T-cell (primary cell): ENCODE results near the gene FRRS1L. TPM values are rescaled to one million over a fixed set of nuclear protein-coding genes. Genes with fewer than 3 reads are reported as not detected.

Experiments used
- ATAC-seq, 4 experiments: fragments of 200-7000 bp in 3 of 4; fragments of 150-1000 bp in 1 of 4; cut with Tn5 transposase; replicated peaks in 1 of 4; 1 replicate in 3 of 4; 2 replicates in 1 of 4; pipeline ENCODE4 v1.10.0; 2021; ENCODE audit warnings: moderate library complexity in 3 of 4, mild to moderate bottlenecking in 2 of 4, moderate number of reproducible peaks in 1 of 4
- CTCF ChIA-PET, 2 donors: fragments of 300-600 bp; sonication (Branson Sonifier 250); formaldehyde crosslinking; loops; one replicate each; lab custom pipeline; 2022; ENCODE audit warnings: antibody characterized with exemption in 2 of 2; lab: Charles Lee
- POLR2A ChIA-PET, 2 donors: fragments of 300-600 bp; sonication (Branson Sonifier 250); formaldehyde crosslinking; loops; one replicate each; lab custom pipeline; 2022; ENCODE audit warnings: antibody characterized with exemption in 2 of 2; lab: Charles Lee
- DNase-seq, 35 experiments: peaks; one replicate each; pipeline versions ENCODE4 v3.0.0 to v3.0.0-alpha.2; 2013 to 2023
- H3K27ac ChIP-seq: one replicate; pipeline ENCODE4 v1.5.1; 2013; ENCODE audit warnings: low read length
- H3K27me3 ChIP-seq, 2 experiments: replicated peaks in 1 of 2; 1 replicate in 1 of 2; 2 replicates in 1 of 2; pipeline versions ENCODE4 v1.6.1 to v1.7.0; 2013; ENCODE audit warnings: low read length in 1 of 2, mixed read lengths in 1 of 2; ENCODE audit not compliant: control insufficient read depth in 2 of 2, insufficient read depth in 2 of 2; ENCODE audit errors: extremely low read depth in 1 of 2
- H3K36me3 ChIP-seq, 2 donors: 1 replicate in 1 of 2; 2 replicates in 1 of 2; pipeline versions ENCODE4 v1.6.1 to v1.7.0; 2013; ENCODE audit warnings: low read length in 1 of 2; ENCODE audit not compliant: control insufficient read depth in 2 of 2, insufficient read depth in 1 of 2; ENCODE audit errors: extremely low read depth in 1 of 2
- H3K4me1 ChIP-seq, 2 experiments: 1 replicate in 1 of 2; 2 replicates in 1 of 2; pipeline versions ENCODE4 v1.6.1 to v1.7.0; 2013; ENCODE audit warnings: low read length in 2 of 2, mixed read lengths in 1 of 2; ENCODE audit not compliant: insufficient read depth in 2 of 2, control insufficient read depth in 1 of 2; ENCODE audit errors: extremely low read depth in 1 of 2
- H3K4me3 ChIP-seq, 2 donors: 1 replicate in 1 of 2; 2 replicates in 1 of 2; pipeline versions ENCODE4 v1.5.1 to v1.7.0; 2013; ENCODE audit warnings: mild to moderate bottlenecking in 2 of 2, low read length in 1 of 2, moderate library complexity in 1 of 2; ENCODE audit not compliant: control insufficient read depth in 1 of 2; ENCODE audit errors: extremely low read depth in 1 of 2
- H3K9me3 ChIP-seq: 2 replicates; pipeline ENCODE4 v1.7.0; 2013
- H3K27ac Mint-ChIP-seq, 2 donors: one replicate each; pipeline ENCODE4 v1.8.0; 2020 to 2021; ENCODE audit warnings: mild to moderate bottlenecking in 2 of 2, mixed read lengths in 2 of 2
- H3K27me3 Mint-ChIP-seq, 2 donors: one replicate each; pipeline ENCODE4 v1.8.0; 2021 to 2022; ENCODE audit warnings: mixed read lengths in 2 of 2
- H3K36me3 Mint-ChIP-seq: one replicate; pipeline ENCODE4 v1.8.0; 2021; ENCODE audit warnings: mixed read lengths
- H3K4me1 Mint-ChIP-seq, 3 donors: one replicate each; pipeline ENCODE4 v1.8.0; 2020 to 2022; ENCODE audit warnings: mixed read lengths in 3 of 3, mild to moderate bottlenecking in 1 of 3
- H3K4me3 Mint-ChIP-seq, 3 donors: one replicate each; pipeline ENCODE4 v1.8.0; 2020 to 2022; ENCODE audit warnings: mild to moderate bottlenecking in 3 of 3, mixed read lengths in 3 of 3, moderate library complexity in 3 of 3
- H3K9me3 Mint-ChIP-seq, 3 donors: one replicate each; pipeline ENCODE4 v1.8.0; 2020 to 2022; ENCODE audit warnings: mixed read lengths in 3 of 3
- WGBS: methylation state at CpG from one replicate; pipeline ENCODE4 v1.1.5; 2013; ENCODE audit warnings: missing lambda C conversion rate; ENCODE audit not compliant: insufficient coverage; 5-methylcytosine and 5-hydroxymethylcytosine counted together
- total RNA-seq, 35 experiments: library from RNA in 6 of 35; stranded (reverse) in 6 of 35; fragments of 120-200 nt in 1 of 35; gene quantifications; one replicate each; pipeline versions ENCODE4 v1.2.1 to v1.2.4 and lab custom pipeline; 2013 to 2026

FRRS1L gene
- total RNA-seq, 5 donors from 2014 or later (not counting 1 experiment from before 2014, with no cell fraction given) = 0.03 TPM; not detected in 4

DNA sequence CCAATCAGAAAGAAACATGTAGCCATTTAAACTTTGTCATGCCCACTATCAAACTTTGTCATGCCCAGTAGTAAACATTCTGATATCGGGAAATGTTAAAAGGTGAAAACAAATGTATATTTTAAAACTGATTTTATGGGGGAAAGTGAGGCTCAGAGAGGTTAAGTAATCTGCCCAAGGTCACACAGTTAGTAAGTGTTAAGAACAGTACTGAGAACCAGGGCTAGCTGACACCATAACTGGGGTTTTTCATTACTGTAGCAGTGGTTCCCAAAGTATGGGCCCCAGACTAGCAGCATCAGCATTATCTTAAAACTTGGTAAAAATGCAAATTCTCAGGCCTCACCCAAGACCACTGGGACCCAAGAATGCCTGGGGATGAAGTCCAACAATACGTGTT lies 9.9 kb upstream of the FRRS1L start:
- ATAC-seq (no peak), DNase-seq (no peak)
- ChIA-PET CTCF (no interaction called here), POLR2A (no interaction called here)
- Mint-ChIP-seq H3K9me3 (no peaks in the 10 kb centered on the region), H3K36me3 (no peaks in the 10 kb centered on the region), H3K27ac (no peak overlapping the region), H3K4me1 (peaks cover 11 to 17% (median 12%) of the 10 kb centered on the region in 3 donors), H3K4me3 (no peak overlapping the region), H3K27me3 (peaks cover 2 to 5% of the 10 kb centered on the region in 2 donors)
- WGBS = no CpG with 5 or more reads among the region's 2 CpGs
- no peak overlapping the region for H3K27ac ChIP-seq
- H3K9me3 ChIP-seq = no peaks in the 10 kb centered on the region
- H3K4me1 ChIP-seq = peaks cover 6 to 13% of the 10 kb centered on the region in 2 experiments
- no peak overlapping the region for H3K4me3 ChIP-seq
- peaks cover 0 to 7% of the 10 kb centered on the region in 2 experiments for H3K27me3 ChIP-seq
- H3K36me3 ChIP-seq = no peaks in the 10 kb centered on the region

DNA sequence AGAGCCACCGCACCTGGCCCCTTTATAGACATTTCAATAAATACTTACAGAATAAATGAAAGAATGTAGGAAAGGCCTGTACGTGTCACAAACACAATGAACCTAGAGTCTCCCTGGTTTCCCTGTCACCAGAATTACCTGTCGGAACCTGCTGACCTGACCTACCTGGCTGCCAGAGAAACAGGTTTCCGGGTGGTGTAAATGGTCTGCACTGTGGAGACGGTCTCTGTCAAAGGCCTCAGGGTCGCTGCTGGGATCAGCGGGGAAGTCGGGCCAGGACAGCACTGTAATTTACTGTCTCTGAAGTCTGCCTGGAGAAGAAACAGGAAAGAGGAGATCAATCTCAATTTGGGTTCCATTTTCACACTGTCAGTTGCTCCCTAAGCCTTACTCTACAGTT lies 9.3 kb upstream of the FRRS1L start:
- no peak overlapping the region for H3K27ac ChIP-seq
- Mint-ChIP-seq H3K4me1 (peaks cover 8 to 12% (median 9%) of the 10 kb centered on the region in 3 donors), H3K4me3 (no peak overlapping the region), H3K27ac (no peak overlapping the region), H3K9me3 (no peaks in the 10 kb centered on the region), H3K36me3 (no peaks in the 10 kb centered on the region), H3K27me3 (peaks cover 6 to 7% of the 10 kb centered on the region in 2 donors)
- ATAC-seq (no peak), DNase-seq (no peak)
- peaks cover 0 to 7% of the 10 kb centered on the region in 2 experiments for H3K27me3 ChIP-seq
- H3K9me3 ChIP-seq = no peaks in the 10 kb centered on the region
- no peak overlapping the region for H3K4me3 ChIP-seq
- ChIA-PET POLR2A (no interaction called here), CTCF (no interaction called here)
- no peaks in the 10 kb centered on the region for H3K36me3 ChIP-seq
- H3K4me1 ChIP-seq = peaks cover 4 to 12% of the 10 kb centered on the region in 2 experiments
- WGBS = 80% methylated on average over 1 of the region's 8 CpGs

GRCh38 chr9:109172935-109173334 lies 5.9 kb upstream of the FRRS1L start:
- POLR2A ChIA-PET = no interaction called here

GRCh38 chr9:109171926-109172325 lies 4.9 kb upstream of the FRRS1L start:
- no peak overlapping the region for H3K4me3 Mint-ChIP-seq
- 52% methylated on average over 3 of the region's 3 CpGs for WGBS
- H3K9me3 ChIP-seq = no peaks in the 10 kb centered on the region

More at GRCh38 chr9:109172935-109173334, 5.9 kb upstream of the FRRS1L start:
- no peaks in the 10 kb centered on the region for H3K4me1 ChIP-seq
- CTCF ChIA-PET = no interaction called here
- H3K4me3 ChIP-seq = no peak overlapping the region
- H3K27me3 ChIP-seq = peaks cover 0 to 7% of the 10 kb centered on the region in 2 experiments
- no CpG with 5 or more reads among the region's 1 CpG for WGBS
- Mint-ChIP-seq H3K9me3 (no peaks in the 10 kb centered on the region), H3K4me3 (no peak overlapping the region), H3K27me3 (peaks cover 32 to 33% of the 10 kb centered on the region in 2 donors), H3K36me3 (no peaks in the 10 kb centered on the region), H3K4me1 (no peaks in the 10 kb centered on the region), H3K27ac (no peak overlapping the region)
- H3K36me3 ChIP-seq = no peaks in the 10 kb centered on the region
- no peak overlapping the region for H3K27ac ChIP-seq
- no peaks in the 10 kb centered on the region for H3K9me3 ChIP-seq
- no peak for DNase-seq
- ATAC-seq = no peak

GRCh38 chr9:109168170-109168569 lies 1.1 kb upstream of the FRRS1L start:
- H3K4me1 ChIP-seq = peaks cover 0 to 2% of the 10 kb centered on the region in 2 experiments
- no peaks in the 10 kb centered on the region for H3K9me3 ChIP-seq
- no peaks in the 10 kb centered on the region for H3K36me3 Mint-ChIP-seq
- peaks cover 4 to 30% of the 10 kb centered on the region in 2 experiments for H3K27me3 ChIP-seq
- no peak overlapping the region for H3K4me3 ChIP-seq
- DNase-seq = no peak
- H3K4me1 Mint-ChIP-seq = peaks cover 2 to 5% (median 4%) of the 10 kb centered on the region in 3 donors
- ATAC-seq = no peak
- H3K4me3 Mint-ChIP-seq = peak overlapping the region in 1 of 3 donors; percentile 75
- no peaks in the 10 kb centered on the region for H3K36me3 ChIP-seq
- peaks cover 0 to 7% (median 0%) of the 10 kb centered on the region in 3 donors for H3K9me3 Mint-ChIP-seq
- ChIA-PET CTCF (no interaction called here), POLR2A (no interaction called here)
- H3K27ac Mint-ChIP-seq = no peak overlapping the region
- no peak overlapping the region for H3K27ac ChIP-seq
- H3K27me3 Mint-ChIP-seq = peaks cover 60 to 68% of the 10 kb centered on the region in 2 donors

More at GRCh38 chr9:109171926-109172325, 4.9 kb upstream of the FRRS1L start:
- H3K4me1 ChIP-seq = peaks cover 0 to 2% of the 10 kb centered on the region in 2 experiments
- no peak overlapping the region for H3K4me3 ChIP-seq
- peaks cover 0 to 15% of the 10 kb centered on the region in 2 experiments for H3K27me3 ChIP-seq
- H3K9me3 Mint-ChIP-seq = no peaks in the 10 kb centered on the region
- H3K27ac ChIP-seq = no peak overlapping the region
- ATAC-seq = no peak
- no peak overlapping the region for H3K27ac Mint-ChIP-seq
- ChIA-PET CTCF (no interaction called here), POLR2A (no interaction called here)
- no peaks in the 10 kb centered on the region for H3K36me3 ChIP-seq
- H3K4me1 Mint-ChIP-seq = peaks cover 2 to 5% (median 4%) of the 10 kb centered on the region in 3 donors
- DNase-seq = no peak
- H3K27me3 Mint-ChIP-seq = peaks cover 36 to 41% of the 10 kb centered on the region in 2 donors
- H3K36me3 Mint-ChIP-seq = no peaks in the 10 kb centered on the region

DNA sequence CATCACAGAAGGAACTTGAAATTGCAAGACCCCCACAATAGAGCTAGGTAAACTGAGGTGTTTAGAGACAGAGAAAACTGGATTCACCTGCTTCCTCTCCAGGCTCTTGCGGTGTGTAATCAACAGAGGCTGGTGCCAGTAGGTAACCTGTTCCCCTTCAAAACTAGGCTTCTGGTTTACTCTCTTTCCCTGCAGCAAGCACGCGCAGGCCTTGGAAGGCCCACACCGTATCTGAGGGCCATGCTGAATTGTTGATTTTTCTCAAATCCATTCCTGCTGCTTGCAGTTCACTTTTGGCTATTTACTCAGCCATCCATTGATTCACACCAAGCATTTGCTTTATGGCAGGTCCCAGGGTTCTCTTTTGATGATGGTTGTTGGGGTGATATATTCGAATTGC lies 667 bp upstream of the FRRS1L start:
- ChIA-PET POLR2A (no interaction called here), CTCF (no interaction called here)
- Mint-ChIP-seq H3K27ac (no peak overlapping the region), H3K36me3 (no peaks in the 10 kb centered on the region), H3K27me3 (peaks cover 62 to 70% of the 10 kb centered on the region in 2 donors), H3K4me1 (peaks cover 2 to 5% (median 4%) of the 10 kb centered on the region in 3 donors), H3K4me3 (peak overlapping the region in 1 of 3 donors; percentile 75), H3K9me3 (peaks cover 0 to 7% (median 0%) of the 10 kb centered on the region in 3 donors)
- Histone ChIP-seq H3K27me3 (peaks cover 4 to 30% of the 10 kb centered on the region in 2 experiments), H3K9me3 (no peaks in the 10 kb centered on the region), H3K36me3 (no peaks in the 10 kb centered on the region), H3K4me1 (peaks cover 0 to 2% of the 10 kb centered on the region in 2 experiments), H3K4me3 (no peak overlapping the region), H3K27ac (no peak overlapping the region)
- 98% methylated on average over 4 of the region's 5 CpGs for WGBS
- DNase-seq (no peak), ATAC-seq (no peak)
